HCT116 (cell line): ENCODE measurements around the gene FAM83D. TPM values are rescaled to one million over a fixed set of nuclear protein-coding genes. Genes with fewer than 3 reads are reported as not detected.

ENCODE experiments used
- ATAC-seq: fragments of 200-7000 bp; cut with Tn5 transposase; 2 replicates; pipeline ENCODE4 v1.9.1; 2020; ENCODE audit warnings: mild to moderate bottlenecking, moderate library complexity
- BruUV-seq: library from RNA; stranded (reverse); fragments of 400-500 nt; replicated peaks from 2 replicates; lab custom pipeline; 2021; lab: Mats Ljungman, UMichigan
- CTCF ChIA-PET: fragments of 300-600 bp; sonication (Branson Sonifier 250); formaldehyde crosslinking; loops from one replicate; lab custom pipeline; 2021; ENCODE audit warnings: antibody characterized with exemption; lab: Charles Lee
- POLR2A ChIA-PET: fragments of 300-600, 350-600 bp; sonication (Branson Sonifier 250); formaldehyde crosslinking; loops from one replicate; lab custom pipeline; 2021; ENCODE audit warnings: antibody characterized with exemption; lab: Charles Lee
- RAD21 ChIA-PET, 2 experiments: fragments of 300-600 bp; sonication (Branson Sonifier 250); formaldehyde crosslinking; loops; one replicate each; lab custom pipeline; 2023; ENCODE audit warnings: low total read pairs in 2 of 2; ENCODE audit not compliant: uncharacterized antibody in 2 of 2, unreplicated experiment in 2 of 2, low non-redundant PET in 1 of 2; lab: Charles Lee
- DNase-seq: peaks from one replicate; pipeline ENCODE4 v3.0.0-alpha.2; 2010; ENCODE audit warnings: low read depth, low spot score
- H2AFZ ChIP-seq: fragments of 200-600 bp; shearing (Covaris generic), sonication (generic); 2 replicates; pipeline ENCODE4 v1.6.1; 2017; ENCODE audit warnings: low read depth, mixed run types, mixed read lengths, antibody characterized with exemption, low read length; ENCODE audit not compliant: poor library complexity, severe bottlenecking
- H3K27ac ChIP-seq: 2 replicates; pipeline ENCODE4 v1.5.1; 2012; ENCODE audit warnings: low read depth, low read length
- H3K27me3 ChIP-seq: fragments of 200-600 bp; sonication (generic); 2 replicates; pipeline ENCODE4 v1.6.1; 2016; ENCODE audit warnings: mixed run types, low read length, mixed read lengths; ENCODE audit not compliant: insufficient read depth
- H3K36me3 ChIP-seq, 2 experiments: fragments of 200-500 bp in 1 of 2; fragments of 200-600 bp in 1 of 2; sonication (Bioruptor generic) in 1 of 2; sonication (generic) in 1 of 2; 2 replicates each; pipeline versions ENCODE4 v1.5.1 to v1.6.1; 2014 to 2016; ENCODE audit warnings: low read length in 2 of 2, inconsistent platforms in 1 of 2, mixed read lengths in 1 of 2, mixed run types in 1 of 2; ENCODE audit not compliant: insufficient read depth in 2 of 2, control insufficient read depth in 1 of 2
- H3K4me1 ChIP-seq, 2 experiments: fragments of 200-600 bp in 1 of 2; sonication (generic) in 1 of 2; 2 replicates each; pipeline versions ENCODE4 v1.5.1 to v1.6.1; 2012 to 2017; ENCODE audit warnings: low read length in 2 of 2, inconsistent platforms in 1 of 2, mild to moderate bottlenecking in 1 of 2, mixed read lengths in 1 of 2, mixed run types in 1 of 2, moderate library complexity in 1 of 2; ENCODE audit not compliant: insufficient read depth in 2 of 2, control insufficient read depth in 1 of 2
- H3K4me2 ChIP-seq: fragments of 200-600 bp; sonication (generic); 2 replicates; pipeline ENCODE4 v1.6.1; 2017; ENCODE audit warnings: mixed run types, low read length, mixed read lengths
- H3K4me3 ChIP-seq, 2 experiments: fragments of 200-600 bp in 1 of 2; sonication (generic) in 1 of 2; replicated peaks in 1 of 2; 2 replicates each; pipeline ENCODE4 v1.5.1; 2011 to 2016; ENCODE audit warnings: low read length in 2 of 2, control low read depth in 1 of 2, low read depth in 1 of 2, mild to moderate bottlenecking in 1 of 2, mixed read lengths in 1 of 2, mixed run types in 1 of 2
- H3K79me2 ChIP-seq: fragments of 200-600 bp; sonication (generic); 2 replicates; pipeline ENCODE4 v1.6.1; 2017; ENCODE audit warnings: mild to moderate bottlenecking, mixed run types, low read length, moderate library complexity, mixed read lengths; ENCODE audit not compliant: insufficient read depth
- H3K9ac ChIP-seq: fragments of 200-600 bp; sonication (generic); 2 replicates; pipeline ENCODE4 v1.6.1; 2016; ENCODE audit warnings: low read length, mixed read lengths
- H3K9me2 ChIP-seq: fragments of 200-600 bp; sonication (generic), shearing (Covaris generic); 2 replicates; pipeline ENCODE4 v1.6.1; 2017; ENCODE audit warnings: mixed run types, mild to moderate bottlenecking, moderate library complexity; ENCODE audit not compliant: insufficient read depth
- H3K9me3 ChIP-seq, 2 experiments: fragments of 200-500 bp in 1 of 2; fragments of 200-600 bp in 1 of 2; sonication (Bioruptor generic) in 1 of 2; sonication (generic) in 1 of 2; 2 replicates each; pipeline ENCODE4 v1.6.1; 2014 to 2017; ENCODE audit warnings: low read length in 2 of 2, mixed read lengths in 2 of 2, inconsistent platforms in 1 of 2, low read depth in 1 of 2, mild to moderate bottlenecking in 1 of 2, mixed run types in 1 of 2, moderate library complexity in 1 of 2; ENCODE audit not compliant: control insufficient read depth in 1 of 2, insufficient read depth in 1 of 2
- H4K20me1 ChIP-seq: fragments of 200-600 bp; sonication (generic), shearing (Covaris generic); 2 replicates; pipeline ENCODE4 v1.6.1; 2017; ENCODE audit warnings: mixed run types, mild to moderate bottlenecking, moderate library complexity; ENCODE audit not compliant: insufficient read depth
- ATF3 ChIP-seq: IDR thresholded peaks from 2 replicates; pipeline ENCODE4 v1.6.1; 2012
- CEBPB ChIP-seq: IDR thresholded peaks from 2 replicates; pipeline ENCODE4 v1.6.1; 2012; ENCODE audit warnings: low read depth
- ELF1 ChIP-seq: IDR thresholded peaks from 2 replicates; pipeline ENCODE4 v1.6.1; 2012; ENCODE audit warnings: low read depth, borderline replicate concordance
- EZH2phosphoT487 ChIP-seq: fragments of 200-600 bp; IDR thresholded peaks from 2 replicates; pipeline ENCODE4 v1.6.1; 2018; ENCODE audit warnings: antibody characterized with exemption, borderline replicate concordance
- FOSL1 ChIP-seq: IDR thresholded peaks from 2 replicates; pipeline ENCODE4 v1.6.1; 2012; ENCODE audit warnings: low read depth
- JUND ChIP-seq: IDR thresholded peaks from 2 replicates; pipeline ENCODE4 v1.6.1; 2012
- POLR2A ChIP-seq: IDR thresholded peaks from 2 replicates; pipeline ENCODE4 v1.7.0; 2011; ENCODE audit warnings: borderline replicate concordance; ENCODE audit not compliant: insufficient read depth, insufficient read length; ENCODE audit errors: extremely low read depth
- RAD21 ChIP-seq: IDR thresholded peaks from 2 replicates; pipeline ENCODE4 v1.6.1; 2012; ENCODE audit warnings: low read depth, mild to moderate bottlenecking
- REST ChIP-seq: IDR thresholded peaks from 2 replicates; pipeline ENCODE4 v1.6.1; 2012; ENCODE audit warnings: low read depth
- SIN3A ChIP-seq: IDR thresholded peaks from 2 replicates; pipeline ENCODE4 v1.6.1; 2012; ENCODE audit warnings: low read depth
- ZFX ChIP-seq: fragments of 450-650 bp; IDR thresholded peaks from 2 replicates; pipeline ENCODE4 v1.6.1; 2017
- intact Hi-C: fragments of 100-400 bp; cut with micrococcal nuclease; formaldehyde crosslinking; loops from 2 replicates; pipeline ENCODE4 v1.10.0; 2022
- total RNA-seq: library from RNA; stranded (reverse); gene quantifications from one replicate; pipeline ENCODE4 v1.2.1, GENCODE V29; 2021; ENCODE audit not compliant: unreplicated experiment

Gene FAM83D
- total RNA-seq, 1 experiment from 2014 or later = 51.1 TPM

DNA sequence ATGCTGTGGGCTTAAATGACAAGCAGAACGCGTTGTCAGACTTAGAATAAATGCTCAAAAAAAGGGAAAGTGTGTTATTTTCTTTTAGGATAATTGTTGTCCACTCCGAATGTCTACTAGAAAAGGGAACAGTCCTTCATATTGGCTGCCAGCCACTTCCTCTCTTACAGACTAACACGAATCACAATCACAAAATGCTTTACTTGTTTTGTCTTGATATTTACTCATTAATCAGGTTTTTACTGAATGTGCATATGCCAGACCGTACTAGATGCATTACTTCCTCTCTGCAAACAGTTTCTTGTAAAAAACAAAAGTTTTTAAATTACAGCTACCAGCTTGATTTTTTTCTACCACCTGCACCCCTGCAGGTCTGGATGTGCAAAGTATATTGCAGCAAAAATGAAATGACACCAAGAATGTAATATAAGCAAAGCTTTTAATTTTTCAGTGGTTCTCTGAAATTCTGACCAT lies 36.7 kb downstream of the FAM83D start:
- Histone ChIP-seq H3K9me2 (no peaks in the 10 kb centered on the region), H3K9ac (peak overlapping the region; percentile 95), H2AFZ (no peak overlapping the region), H3K27ac (peak overlapping the region; percentile 93), H3K79me2 (peaks cover 52% of the 10 kb centered on the region), H3K36me3 (no peaks in the 10 kb centered on the region; a peak in 1 of 4 replicates), H3K4me2 (peak overlapping the region; percentile 90), H4K20me1 (no peaks in the 10 kb centered on the region), H3K27me3 (no peaks in the 10 kb centered on the region), H3K4me1 (peaks cover 7 to 21% of the 10 kb centered on the region in 2 experiments), H3K4me3 (peak overlapping the region; percentile 78 to 97), H3K9me3 (no peaks in the 10 kb centered on the region)
- no peak for ATAC-seq
- ChIA-PET RAD21 (no interaction called here), POLR2A (interaction anchor here (1.0 to 2.3 kb wide), 3 partner anchors 33 to 37 kb away, joined by 5 to 11 read pairs (median 5); partner anchors contain the start of gene FAM83D), CTCF (no interaction called here)
- no peak for DNase-seq
- TF ChIP-seq FOSL1 (no peak), SIN3A (no peak)
- BruUV-seq = TSS peak; percentile 51
- intact Hi-C loops = loop anchor here (2.0 kb wide), 1 partner anchor 30 kb away; no protein-coding TSS in a partner anchor

DNA sequence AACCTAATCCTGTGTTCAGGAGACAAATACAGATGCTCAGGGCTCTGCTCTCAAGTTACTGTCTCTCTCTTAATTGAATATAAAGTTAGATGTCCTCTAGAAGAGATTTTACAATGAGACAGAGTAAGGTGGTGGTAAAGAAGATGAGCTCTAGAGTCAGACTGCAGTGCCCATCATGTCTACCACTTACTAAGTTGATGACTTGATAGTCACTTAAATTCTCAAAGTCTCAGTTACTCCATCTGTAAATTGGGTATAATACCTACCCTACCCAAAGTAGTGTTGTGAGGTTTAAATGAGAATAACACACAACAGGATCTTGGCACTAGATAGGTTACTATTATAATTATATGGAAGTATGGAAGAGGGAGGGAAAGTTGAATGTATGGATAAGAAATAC lies 37.5 kb downstream of the FAM83D start:
- H4K20me1 ChIP-seq = no peaks in the 10 kb centered on the region
- no peak overlapping the region for H2AFZ ChIP-seq
- H3K9ac ChIP-seq = no peak overlapping the region
- H3K27me3 ChIP-seq = no peaks in the 10 kb centered on the region
- no peak for DNase-seq
- ChIA-PET CTCF (no interaction called here), RAD21 (no interaction called here), POLR2A (no interaction called here)
- no peak overlapping the region; a peak in 1 of 4 replicates for H3K4me3 ChIP-seq
- BruUV-seq = no TSS peak
- intact Hi-C loops = loop anchor here (2.0 kb wide), 1 partner anchor 31 kb away; no protein-coding TSS in a partner anchor
- no peak for ATAC-seq
- no peaks in the 10 kb centered on the region; a peak in 1 of 4 replicates for H3K36me3 ChIP-seq
- H3K4me2 ChIP-seq = peak overlapping the region; percentile 90
- no peaks in the 10 kb centered on the region for H3K9me3 ChIP-seq
- no peaks in the 10 kb centered on the region for H3K9me2 ChIP-seq
- peaks cover 52% of the 10 kb centered on the region for H3K79me2 ChIP-seq
- no peak overlapping the region for H3K27ac ChIP-seq
- H3K4me1 ChIP-seq = peaks cover 7 to 21% of the 10 kb centered on the region in 2 experiments
- TF ChIP-seq JUND (no peak), ATF3 (no peak), REST (no peak), POLR2A (no peak), ELF1 (no peak), ZFX (no peak), EZH2phosphoT487 (no peak), RAD21 (no peak), CEBPB (no peak)
